HepG2 (cell line): ENCODE results near the gene KHK. TPM values are rescaled to one million over a fixed set of nuclear protein-coding genes. Genes with fewer than 3 reads are reported as not detected.

Experiments
- CCDC6 ChIP-seq: sonication (generic); formaldehyde crosslinking; IDR thresholded peaks from 2 replicates; pipeline ENCODE4 v1.8.1; 2022; ENCODE audit warnings: mild to moderate bottlenecking, missing genetic modification reagents, moderate library complexity
- LBX2 ChIP-seq: sonication (generic); formaldehyde crosslinking; IDR thresholded peaks from 2 replicates; pipeline ENCODE4 v1.5.0; 2020; ENCODE audit warnings: missing genetic modification reagents, mild to moderate bottlenecking, borderline replicate concordance
- NCOA1 ChIP-seq: sonication (generic); formaldehyde crosslinking; IDR thresholded peaks from 2 replicates; pipeline ENCODE4 v1.9.0; 2021; ENCODE audit warnings: missing genetic modification reagents
- PHF20 ChIP-seq: sonication (generic); formaldehyde crosslinking; IDR thresholded peaks from 2 replicates; pipeline ENCODE4 v1.5.0; 2020; ENCODE audit warnings: mild to moderate bottlenecking, missing genetic modification reagents
- POLR2AphosphoS5 ChIP-seq: IDR thresholded peaks from 2 replicates; pipeline ENCODE4 v1.6.1; 2012; ENCODE audit warnings: low read depth, low read length
- ZBTB39 ChIP-seq: sonication (generic); formaldehyde crosslinking; IDR thresholded peaks from 2 replicates; pipeline ENCODE4 v1.5.0; 2020; ENCODE audit warnings: missing genetic modification reagents
- ZNF160 ChIP-seq: sonication (generic); formaldehyde crosslinking; IDR thresholded peaks from 2 replicates; pipeline ENCODE4 v1.8.0; 2022; ENCODE audit warnings: mild to moderate bottlenecking, inconsistent platforms, missing genetic modification reagents
- ZNF331 ChIP-seq: sonication (generic); formaldehyde crosslinking; IDR thresholded peaks from 2 replicates; pipeline ENCODE4 v1.4.0; 2020; ENCODE audit warnings: missing genetic modification reagents
- ZNF451 ChIP-seq: sonication (generic); formaldehyde crosslinking; IDR thresholded peaks from 2 replicates; pipeline ENCODE4 v1.5.0; 2020; ENCODE audit warnings: mild to moderate bottlenecking, missing genetic modification reagents
- ZNF614 ChIP-seq: IDR thresholded peaks from 2 replicates; pipeline ENCODE4 v1.6.1; 2018; ENCODE audit warnings: missing biosample characterization, missing genetic modification reagents, inconsistent platforms, borderline replicate concordance
- polyA plus RNA-seq, 8 experiments: library from polyadenylated mRNA; depleted of rRNA in 3 of 8; stranded (reverse) in 7 of 8; unstranded in 1 of 8; fragments of >200 nt; fragmentation: Illumina TruSeq in 4 of 8; extraction: Trizol in 4 of 8; gene quantifications; 2 replicates each; pipeline versions ENCODE4 v1.2.1 to v1.2.3, GENCODE V29; 2011 to 2016; ENCODE audit warnings: low read depth in 4 of 8, missing spikeins in 1 of 8, mixed read lengths in 1 of 8; ENCODE audit not compliant: insufficient read depth in 1 of 8
- total RNA-seq, 5 experiments: library from RNA; depleted of rRNA; stranded (reverse); fragments of >200 nt; fragmentation: Illumina TruSeq; extraction: Trizol; gene quantifications; 2 replicates each; pipeline ENCODE4 v1.2.3, GENCODE V29; 2016; ENCODE audit warnings: low read depth in 1 of 5
- TF ChIP-seq, protein P1 (sequence below): sonication (generic); formaldehyde crosslinking; IDR thresholded peaks from 2 replicates; pipeline ENCODE4 v1.9.0; 2022; ENCODE audit warnings: missing genetic modification reagents, mild to moderate bottlenecking, borderline replicate concordance
- TF ChIP-seq, protein P2 (sequence below): sonication (generic); formaldehyde crosslinking; IDR thresholded peaks from 2 replicates; pipeline ENCODE4 v1.9.0; 2022; ENCODE audit warnings: low read depth, missing genetic modification reagents
- TF ChIP-seq, protein P3 (sequence below): sonication (generic); formaldehyde crosslinking; IDR thresholded peaks from one replicate; pipeline ENCODE4 v1.5.1; 2020; ENCODE audit warnings: mild to moderate bottlenecking, missing genetic modification reagents; ENCODE audit errors: not compliant biosample characterization

The KHK gene
- total and polyA plus RNA-seq, 2 of the 13 experiments (the other 11 are each of a cell fraction or from before 2014, with no cell fraction given), result 40.9 to 99.2 TPM

GRCh38 chr2:27050281-27050995 lies 36.1 kb upstream of the KHK start (continued):
- TF ChIP-seq, protein P1, sequence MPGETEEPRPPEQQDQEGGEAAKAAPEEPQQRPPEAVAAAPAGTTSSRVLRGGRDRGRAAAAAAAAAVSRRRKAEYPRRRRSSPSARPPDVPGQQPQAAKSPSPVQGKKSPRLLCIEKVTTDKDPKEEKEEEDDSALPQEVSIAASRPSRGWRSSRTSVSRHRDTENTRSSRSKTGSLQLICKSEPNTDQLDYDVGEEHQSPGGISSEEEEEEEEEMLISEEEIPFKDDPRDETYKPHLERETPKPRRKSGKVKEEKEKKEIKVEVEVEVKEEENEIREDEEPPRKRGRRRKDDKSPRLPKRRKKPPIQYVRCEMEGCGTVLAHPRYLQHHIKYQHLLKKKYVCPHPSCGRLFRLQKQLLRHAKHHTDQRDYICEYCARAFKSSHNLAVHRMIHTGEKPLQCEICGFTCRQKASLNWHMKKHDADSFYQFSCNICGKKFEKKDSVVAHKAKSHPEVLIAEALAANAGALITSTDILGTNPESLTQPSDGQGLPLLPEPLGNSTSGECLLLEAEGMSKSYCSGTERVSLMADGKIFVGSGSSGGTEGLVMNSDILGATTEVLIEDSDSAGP, result peak; percentile 81
- TF ChIP-seq, protein P2, sequence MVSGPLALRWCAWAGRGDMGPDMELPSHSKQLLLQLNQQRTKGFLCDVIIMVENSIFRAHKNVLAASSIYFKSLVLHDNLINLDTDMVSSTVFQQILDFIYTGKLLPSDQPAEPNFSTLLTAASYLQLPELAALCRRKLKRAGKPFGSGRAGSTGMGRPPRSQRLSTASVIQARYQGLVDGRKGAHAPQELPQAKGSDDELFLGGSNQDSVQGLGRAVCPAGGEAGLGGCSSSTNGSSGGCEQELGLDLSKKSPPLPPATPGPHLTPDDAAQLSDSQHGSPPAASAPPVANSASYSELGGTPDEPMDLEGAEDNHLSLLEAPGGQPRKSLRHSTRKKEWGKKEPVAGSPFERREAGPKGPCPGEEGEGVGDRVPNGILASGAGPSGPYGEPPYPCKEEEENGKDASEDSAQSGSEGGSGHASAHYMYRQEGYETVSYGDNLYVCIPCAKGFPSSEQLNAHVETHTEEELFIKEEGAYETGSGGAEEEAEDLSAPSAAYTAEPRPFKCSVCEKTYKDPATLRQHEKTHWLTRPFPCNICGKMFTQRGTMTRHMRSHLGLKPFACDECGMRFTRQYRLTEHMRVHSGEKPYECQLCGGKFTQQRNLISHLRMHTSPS (CRISPR knock-in tag), result peak; percentile 60; the same call in 1 of the 2 replicates
- TF ChIP-seq CCDC6 (peak; percentile 89; the same call in 1 of the 2 replicates), POLR2AphosphoS5 (peak; percentile 62), ZNF331 (CRISPR knock-in tag) (peak; percentile 85; the same call in 1 of the 2 replicates), ZNF451 (CRISPR knock-in tag) (peak; percentile 90), ZBTB39 (CRISPR knock-in tag) (0 out of 2 replicates have a peak, but pooled peaks have one; percentile 76), ZNF614 (0 out of 2 replicates have a peak, but pooled peaks have one; percentile 18), PHF20 (no peak; the same call in none of the 2 replicates), ZNF160 (CRISPR knock-in tag) (peak; percentile 76; the same call in 1 of the 2 replicates), LBX2 (no peak; the same call in 1 of the 2 replicates), NCOA1 (CRISPR knock-in tag) (no peak)
- TF ChIP-seq, protein P3, sequence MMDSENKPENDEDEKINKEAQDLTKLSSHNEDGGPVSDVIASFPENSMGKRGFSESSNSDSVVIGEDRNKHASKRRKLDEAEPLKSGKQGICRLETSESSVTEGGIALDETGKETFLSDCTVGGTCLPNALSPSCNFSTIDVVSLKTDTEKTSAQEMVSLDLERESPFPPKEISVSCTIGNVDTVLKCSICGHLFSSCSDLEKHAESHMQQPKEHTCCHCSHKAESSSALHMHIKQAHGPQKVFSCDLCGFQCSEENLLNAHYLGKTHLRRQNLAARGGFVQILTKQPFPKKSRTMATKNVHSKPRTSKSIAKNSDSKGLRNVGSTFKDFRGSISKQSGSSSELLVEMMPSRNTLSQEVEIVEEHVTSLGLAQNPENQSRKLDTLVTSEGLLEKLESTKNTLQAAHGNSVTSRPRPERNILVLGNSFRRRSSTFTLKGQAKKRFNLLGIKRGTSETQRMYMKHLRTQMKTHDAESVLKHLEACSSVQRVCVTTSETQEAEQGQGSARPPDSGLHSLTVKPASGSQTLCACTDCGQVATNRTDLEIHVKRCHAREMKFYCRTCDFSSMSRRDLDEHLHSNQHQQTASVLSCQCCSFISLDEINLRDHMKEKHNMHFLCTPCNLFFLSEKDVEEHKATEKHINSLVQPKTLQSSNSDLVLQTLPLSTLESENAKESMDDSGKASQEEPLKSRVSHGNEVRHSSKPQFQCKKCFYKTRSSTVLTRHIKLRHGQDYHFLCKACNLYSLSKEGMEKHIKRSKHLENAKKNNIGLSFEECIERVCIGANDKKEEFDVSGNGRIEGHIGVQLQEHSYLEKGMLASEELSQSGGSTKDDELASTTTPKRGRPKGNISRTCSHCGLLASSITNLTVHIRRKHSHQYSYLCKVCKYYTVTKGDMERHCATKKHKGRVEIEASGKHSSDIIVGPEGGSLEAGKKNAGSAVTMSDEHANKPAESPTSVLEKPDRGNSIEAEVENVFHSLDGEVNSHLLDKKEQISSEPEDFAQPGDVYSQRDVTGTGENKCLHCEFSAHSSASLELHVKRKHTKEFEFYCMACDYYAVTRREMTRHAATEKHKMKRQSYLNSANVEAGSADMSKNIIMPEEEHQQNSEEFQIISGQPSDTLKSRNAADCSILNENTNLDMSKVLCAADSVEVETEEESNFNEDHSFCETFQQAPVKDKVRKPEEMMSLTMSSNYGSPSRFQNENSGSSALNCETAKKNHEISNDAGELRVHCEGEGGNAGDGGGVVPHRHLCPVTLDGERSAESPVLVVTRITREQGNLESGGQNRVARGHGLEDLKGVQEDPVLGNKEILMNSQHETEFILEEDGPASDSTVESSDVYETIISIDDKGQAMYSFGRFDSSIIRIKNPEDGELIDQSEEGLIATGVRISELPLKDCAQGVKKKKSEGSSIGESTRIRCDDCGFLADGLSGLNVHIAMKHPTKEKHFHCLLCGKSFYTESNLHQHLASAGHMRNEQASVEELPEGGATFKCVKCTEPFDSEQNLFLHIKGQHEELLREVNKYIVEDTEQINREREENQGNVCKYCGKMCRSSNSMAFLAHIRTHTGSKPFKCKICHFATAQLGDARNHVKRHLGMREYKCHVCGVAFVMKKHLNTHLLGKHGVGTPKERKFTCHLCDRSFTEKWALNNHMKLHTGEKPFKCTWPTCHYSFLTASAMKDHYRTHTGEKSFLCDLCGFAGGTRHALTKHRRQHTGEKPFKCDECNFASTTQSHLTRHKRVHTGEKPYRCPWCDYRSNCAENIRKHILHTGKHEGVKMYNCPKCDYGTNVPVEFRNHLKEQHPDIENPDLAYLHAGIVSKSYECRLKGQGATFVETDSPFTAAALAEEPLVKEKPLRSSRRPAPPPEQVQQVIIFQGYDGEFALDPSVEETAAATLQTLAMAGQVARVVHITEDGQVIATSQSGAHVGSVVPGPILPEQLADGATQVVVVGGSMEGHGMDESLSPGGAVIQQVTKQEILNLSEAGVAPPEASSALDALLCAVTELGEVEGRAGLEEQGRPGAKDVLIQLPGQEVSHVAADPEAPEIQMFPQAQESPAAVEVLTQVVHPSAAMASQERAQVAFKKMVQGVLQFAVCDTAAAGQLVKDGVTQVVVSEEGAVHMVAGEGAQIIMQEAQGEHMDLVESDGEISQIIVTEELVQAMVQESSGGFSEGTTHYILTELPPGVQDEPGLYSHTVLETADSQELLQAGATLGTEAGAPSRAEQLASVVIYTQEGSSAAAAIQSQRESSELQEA, result no peak
